ENCODE data around the gene BRINP1. TPM values are rescaled to one million over a fixed set of nuclear protein-coding genes. Genes with fewer than 3 reads are reported as not detected.

The BRINP1 gene
- total RNA-seq, 1 experiment from 2014 or later = not detected

DNA sequence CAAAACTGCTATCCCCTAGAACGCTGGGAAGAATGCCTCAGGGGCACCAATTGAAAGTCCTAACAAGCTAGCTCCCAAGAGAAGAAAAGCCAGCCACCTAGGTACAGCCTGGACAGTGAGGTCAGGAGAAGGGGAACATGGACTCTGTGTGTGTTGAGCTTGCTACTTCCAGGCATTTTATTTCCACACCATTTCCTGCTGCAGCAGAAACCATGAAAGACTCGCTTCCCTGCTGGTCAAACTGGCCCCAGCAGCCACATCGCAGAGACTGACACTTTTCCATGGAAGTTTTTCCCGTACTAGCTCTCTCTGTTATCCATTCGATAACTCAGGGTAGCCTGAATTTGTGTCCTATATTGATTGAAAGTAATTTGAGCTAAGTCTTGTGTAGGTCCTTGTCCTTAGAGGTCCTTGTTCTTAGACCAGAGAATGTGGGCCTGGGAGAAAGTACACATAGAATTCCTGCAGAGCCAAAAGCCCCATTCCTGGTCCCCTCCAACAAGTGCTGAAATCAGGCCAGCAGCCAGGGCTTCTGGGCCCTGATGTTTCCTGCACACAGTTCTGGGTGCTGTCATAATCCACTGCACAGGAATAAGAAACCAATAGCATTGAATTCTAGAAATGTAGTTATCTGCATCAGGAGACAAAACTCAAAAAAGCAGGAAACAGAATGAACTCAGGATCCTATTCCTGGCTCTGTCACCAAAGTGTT lies 96.6 kb downstream of the BRINP1 start:
- ChIA-PET POLR2A (no interaction called here), CTCF (no interaction called here)
- no peak overlapping the region for H3K4me3 Mint-ChIP-seq (ENCODE audit: unreplicated experiment)
- no peaks in the 10 kb centered on the region for H3K27me3 Mint-ChIP-seq (ENCODE audit: insufficient read depth, unreplicated experiment)
- H3K9me3 Mint-ChIP-seq (ENCODE audit: unreplicated experiment) = peaks cover 51% of the 10 kb centered on the region
- no peaks in the 10 kb centered on the region for H3K4me1 Mint-ChIP-seq (ENCODE audit: insufficient read depth, unreplicated experiment)
- no peak overlapping the region for H3K27ac Mint-ChIP-seq (ENCODE audit: low read depth, unreplicated experiment)
- intact Hi-C loops (cut with micrococcal nuclease) = no loop called here
- TF ChIP-seq, protein P1, sequence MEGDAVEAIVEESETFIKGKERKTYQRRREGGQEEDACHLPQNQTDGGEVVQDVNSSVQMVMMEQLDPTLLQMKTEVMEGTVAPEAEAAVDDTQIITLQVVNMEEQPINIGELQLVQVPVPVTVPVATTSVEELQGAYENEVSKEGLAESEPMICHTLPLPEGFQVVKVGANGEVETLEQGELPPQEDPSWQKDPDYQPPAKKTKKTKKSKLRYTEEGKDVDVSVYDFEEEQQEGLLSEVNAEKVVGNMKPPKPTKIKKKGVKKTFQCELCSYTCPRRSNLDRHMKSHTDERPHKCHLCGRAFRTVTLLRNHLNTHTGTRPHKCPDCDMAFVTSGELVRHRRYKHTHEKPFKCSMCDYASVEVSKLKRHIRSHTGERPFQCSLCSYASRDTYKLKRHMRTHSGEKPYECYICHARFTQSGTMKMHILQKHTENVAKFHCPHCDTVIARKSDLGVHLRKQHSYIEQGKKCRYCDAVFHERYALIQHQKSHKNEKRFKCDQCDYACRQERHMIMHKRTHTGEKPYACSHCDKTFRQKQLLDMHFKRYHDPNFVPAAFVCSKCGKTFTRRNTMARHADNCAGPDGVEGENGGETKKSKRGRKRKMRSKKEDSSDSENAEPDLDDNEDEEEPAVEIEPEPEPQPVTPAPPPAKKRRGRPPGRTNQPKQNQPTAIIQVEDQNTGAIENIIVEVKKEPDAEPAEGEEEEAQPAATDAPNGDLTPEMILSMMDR (IDR thresholded peaks at IDR 0.05; ENCODE audit: unreplicated experiment) = no peak
- BruUV-seq (replicated peaks) = no TSS peak
- DNase-seq (ENCODE audit: unreplicated experiment) = no peak
- no peaks in the 10 kb centered on the region for H3K36me3 Mint-ChIP-seq (ENCODE audit: insufficient read depth, unreplicated experiment)

GRCh38 chr9:119268985-119269384 lies 100.2 kb downstream of the BRINP1 start:
- Mint-ChIP-seq H3K9me3 (ENCODE audit: unreplicated experiment) (peaks cover 67% of the 10 kb centered on the region), H3K27me3 (ENCODE audit: insufficient read depth, unreplicated experiment) (no peaks in the 10 kb centered on the region), H3K4me3 (ENCODE audit: unreplicated experiment) (no peak overlapping the region), H3K36me3 (ENCODE audit: insufficient read depth, unreplicated experiment) (no peaks in the 10 kb centered on the region), H3K27ac (ENCODE audit: low read depth, unreplicated experiment) (no peak overlapping the region), H3K4me1 (ENCODE audit: insufficient read depth, unreplicated experiment) (no peaks in the 10 kb centered on the region)
- ChIA-PET CTCF (interaction anchor here (0.6 kb wide), 1 partner anchor 11 kb away, joined by 3 read pairs; no protein-coding TSS in a partner anchor), POLR2A (no interaction called here)
- intact Hi-C loops (cut with micrococcal nuclease) = no loop called here
- no TSS peak for BruUV-seq (replicated peaks)
- TF ChIP-seq, protein P1 (IDR thresholded peaks at IDR 0.05; ENCODE audit: unreplicated experiment) = no peak
- DNase-seq (ENCODE audit: unreplicated experiment) = no peak

- no peaks in the 10 kb centered on the region for H3K27me3 Mint-ChIP-seq (ENCODE audit: insufficient read depth, unreplicated experiment)
- H3K27ac Mint-ChIP-seq (ENCODE audit: low read depth, unreplicated experiment) = no peak overlapping the region
- TF ChIP-seq, protein P1 (IDR thresholded peaks at IDR 0.05; ENCODE audit: unreplicated experiment) = no peak
- ChIA-PET CTCF (no interaction called here), POLR2A (no interaction called here)
- peaks cover 56% of the 10 kb centered on the region for H3K9me3 Mint-ChIP-seq (ENCODE audit: unreplicated experiment)
- no peaks in the 10 kb centered on the region for H3K36me3 Mint-ChIP-seq (ENCODE audit: insufficient read depth, unreplicated experiment)
- intact Hi-C loops (cut with micrococcal nuclease) = no loop called here
- no peaks in the 10 kb centered on the region for H3K4me1 Mint-ChIP-seq (ENCODE audit: insufficient read depth, unreplicated experiment)
- BruUV-seq (replicated peaks) = no TSS peak
- no peak overlapping the region for H3K4me3 Mint-ChIP-seq (ENCODE audit: unreplicated experiment)
- DNase-seq (ENCODE audit: unreplicated experiment) = no peak
Measured at GRCh38 chr9:119264165-119264564, 105.1 kb downstream of the BRINP1 start.

- DNase-seq (ENCODE audit: unreplicated experiment) = no peak
- Mint-ChIP-seq H3K4me3 (ENCODE audit: unreplicated experiment) (no peak overlapping the region), H3K9me3 (ENCODE audit: unreplicated experiment) (peaks cover 29% of the 10 kb centered on the region), H3K27ac (ENCODE audit: low read depth, unreplicated experiment) (no peak overlapping the region), H3K27me3 (ENCODE audit: insufficient read depth, unreplicated experiment) (no peaks in the 10 kb centered on the region), H3K4me1 (ENCODE audit: insufficient read depth, unreplicated experiment) (no peaks in the 10 kb centered on the region), H3K36me3 (ENCODE audit: insufficient read depth, unreplicated experiment) (no peaks in the 10 kb centered on the region)
- no TSS peak for BruUV-seq (replicated peaks)
- ChIA-PET CTCF (no interaction called here), POLR2A (no interaction called here)
- TF ChIP-seq, protein P1 (IDR thresholded peaks at IDR 0.05; ENCODE audit: unreplicated experiment) = no peak
- intact Hi-C loops (cut with micrococcal nuclease) = no loop called here
Measured at GRCh38 chr9:119257592-119257991, 111.6 kb downstream of the BRINP1 start.
